ENCODE results near the gene FLT3LG.

The FLT3LG gene

GRCh38 chr19:49497047-49497788, 23.2 kb downstream of the FLT3LG start:
- intact Hi-C loops (cut with DNase I), result no loop called here

GRCh38 chr19:49497789-49498103, 23.7 kb downstream of the FLT3LG start:
- intact Hi-C loops (cut with DNase I), result no loop called here
- DNase-seq, result no peak

More at GRCh38 chr19:49497047-49497788, 23.2 kb downstream of the FLT3LG start:
- DNase-seq, result peak in 35 of 42 donors; percentile 29 to 75 (median 55)

DNA sequence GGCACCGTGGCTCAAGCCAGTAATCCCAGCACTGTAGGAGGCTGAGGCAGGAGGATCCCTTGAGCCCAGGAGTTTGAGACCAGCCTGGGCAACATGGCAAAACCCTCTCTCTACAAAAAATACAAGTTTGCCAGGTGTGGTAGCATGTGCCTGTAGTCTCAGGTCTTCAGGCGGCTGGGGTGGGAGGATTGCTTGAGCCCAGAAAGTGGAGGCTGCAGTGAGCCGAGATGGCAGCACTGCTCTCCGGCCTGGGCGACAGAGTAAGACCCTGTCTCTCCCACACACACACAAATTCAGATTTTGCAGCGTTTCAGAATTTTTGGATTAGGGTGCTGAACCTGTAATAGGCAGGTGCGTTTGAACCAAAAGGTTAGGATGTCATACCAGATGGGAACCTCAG, 24.5 kb downstream of the FLT3LG start:
- intact Hi-C loops (cut with DNase I), result no loop called here

DNA sequence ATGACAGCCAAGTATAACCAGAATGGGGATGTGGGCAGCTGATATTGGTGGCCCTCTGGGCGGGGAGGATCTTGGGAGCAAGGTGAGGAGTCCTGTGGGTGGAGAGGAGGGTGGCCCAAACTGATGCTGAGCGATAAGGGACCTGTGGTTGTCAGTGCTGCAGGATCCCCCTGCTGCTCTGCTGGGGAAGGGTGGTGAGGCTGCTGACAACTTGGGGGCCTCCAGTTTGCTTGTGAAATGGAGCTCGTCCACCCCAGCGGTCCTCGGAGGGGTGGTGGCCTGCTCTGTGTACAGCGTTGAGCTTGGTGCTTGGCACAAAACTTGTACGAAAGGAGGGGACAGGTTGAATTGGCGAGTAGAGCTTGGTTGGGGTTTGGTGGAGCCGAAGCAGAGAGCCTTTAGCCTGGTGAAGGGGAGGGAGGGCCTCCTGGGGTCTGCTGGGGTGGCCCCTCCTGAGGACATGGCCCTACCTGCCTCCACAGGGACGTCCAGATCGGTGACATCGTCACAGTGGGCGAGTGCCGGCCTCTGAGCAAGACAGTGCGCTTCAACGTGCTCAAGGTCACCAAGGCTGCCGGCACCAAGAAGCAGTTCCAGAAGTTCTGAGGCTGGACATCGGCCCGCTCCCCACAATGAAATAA, 25.1 kb downstream of the FLT3LG start:
- DNase-seq, result no peak
- intact Hi-C loops (cut with DNase I), result no loop called here

More for the DNA sequence above, 24.5 kb downstream of the FLT3LG start:
- no peak for DNase-seq

DNA sequence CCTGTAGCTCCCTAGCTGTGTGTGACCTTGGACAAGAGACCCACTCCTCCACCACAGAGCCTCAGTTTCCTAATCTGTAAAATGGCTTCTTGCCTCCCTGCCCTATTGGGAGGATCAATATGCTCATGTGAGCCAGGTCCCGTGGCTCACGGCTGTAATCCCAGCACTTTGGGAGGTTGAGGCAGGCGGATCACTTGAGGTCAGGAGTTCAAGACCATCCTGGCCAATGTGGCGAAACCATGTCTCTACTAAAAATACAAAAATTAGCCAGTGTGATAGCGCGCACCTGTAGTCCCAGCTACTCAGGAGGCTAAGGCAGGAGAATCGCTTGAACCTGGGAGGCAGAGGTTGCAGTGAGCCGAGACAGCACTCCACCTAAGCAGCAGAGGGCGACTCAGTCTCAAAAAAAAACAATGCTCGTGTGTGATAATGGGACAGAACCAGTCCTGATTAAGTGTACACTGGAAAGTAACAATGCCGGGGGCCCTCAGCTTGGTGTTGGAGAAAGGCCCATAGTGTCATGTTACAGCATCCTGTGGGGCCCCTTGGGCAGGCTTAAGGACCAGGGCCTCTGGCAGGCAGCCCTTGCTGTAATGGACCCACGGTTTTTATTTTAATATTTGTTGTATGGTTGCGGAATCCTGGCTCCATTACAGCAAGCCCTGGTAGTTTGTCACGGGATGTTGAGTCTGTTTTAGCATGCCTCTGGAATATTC, 29.0 kb downstream of the FLT3LG start:
- intact Hi-C loops (cut with DNase I), result no loop called here
- DNase-seq, result peak in 2 of 42 donors; percentile 28 to 34

DNA sequence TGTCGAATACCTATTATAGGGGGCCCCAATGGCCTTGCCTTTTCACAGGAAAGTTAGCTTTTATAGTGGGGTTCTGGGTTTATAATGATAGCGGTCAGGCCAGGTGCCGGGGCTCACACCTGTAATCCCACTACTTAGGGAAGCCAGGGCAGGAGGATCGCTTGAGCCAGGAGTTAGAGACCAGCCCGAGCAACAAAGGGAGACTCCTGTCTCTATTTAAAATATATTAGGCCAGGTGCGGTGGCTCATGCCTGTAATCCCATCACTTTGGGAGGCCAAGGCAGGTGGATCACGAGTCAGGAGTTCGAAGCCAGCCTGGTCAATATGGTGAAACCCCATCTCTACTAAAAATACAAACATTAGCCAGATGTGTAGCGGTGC, 29.6 kb downstream of the FLT3LG start:
- DNase-seq, result no peak
- intact Hi-C loops (cut with DNase I), result no loop called here

GRCh38 chr19:49506575-49507105, 32.6 kb downstream of the FLT3LG start:
- intact Hi-C loops (cut with DNase I), result no loop called here
- DNase-seq, result peak in 29 of 42 donors; percentile 32 to 78 (median 49)

DNA sequence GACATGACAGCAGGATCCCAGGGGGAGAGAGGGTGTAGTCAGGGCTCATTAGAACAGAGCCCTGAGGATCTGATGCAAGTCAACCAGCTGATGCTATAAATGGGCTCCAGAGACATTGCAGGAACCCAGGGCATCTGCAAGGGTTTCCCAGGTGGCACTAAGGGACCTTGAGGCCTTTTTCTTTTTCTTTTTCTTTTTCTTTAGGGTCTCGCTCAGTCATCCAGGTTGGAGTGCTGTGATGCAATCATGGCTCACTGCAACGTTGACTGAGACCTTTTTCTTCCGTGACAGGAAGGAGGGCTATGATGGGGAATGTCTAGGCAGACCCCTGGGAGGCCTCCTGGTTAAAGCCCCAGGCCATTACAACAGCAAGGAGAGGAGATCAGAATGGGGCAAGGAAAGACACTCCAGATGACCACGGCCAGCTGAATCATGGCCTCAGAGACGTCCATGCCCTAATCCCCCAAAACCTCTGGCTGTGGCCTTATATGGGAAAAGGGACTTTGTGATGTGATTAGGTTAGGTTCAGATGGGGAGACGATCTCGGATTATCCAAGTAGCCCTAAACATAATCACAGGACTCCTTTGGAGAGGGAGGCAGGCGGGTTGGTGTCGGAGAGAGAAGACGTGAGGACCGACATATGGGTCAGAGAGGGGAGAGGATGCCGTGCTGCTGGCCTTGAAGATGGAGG, 33.9 kb downstream of the FLT3LG start:
- DNase-seq, result no peak
- intact Hi-C loops (cut with DNase I), result no loop called here

DNA sequence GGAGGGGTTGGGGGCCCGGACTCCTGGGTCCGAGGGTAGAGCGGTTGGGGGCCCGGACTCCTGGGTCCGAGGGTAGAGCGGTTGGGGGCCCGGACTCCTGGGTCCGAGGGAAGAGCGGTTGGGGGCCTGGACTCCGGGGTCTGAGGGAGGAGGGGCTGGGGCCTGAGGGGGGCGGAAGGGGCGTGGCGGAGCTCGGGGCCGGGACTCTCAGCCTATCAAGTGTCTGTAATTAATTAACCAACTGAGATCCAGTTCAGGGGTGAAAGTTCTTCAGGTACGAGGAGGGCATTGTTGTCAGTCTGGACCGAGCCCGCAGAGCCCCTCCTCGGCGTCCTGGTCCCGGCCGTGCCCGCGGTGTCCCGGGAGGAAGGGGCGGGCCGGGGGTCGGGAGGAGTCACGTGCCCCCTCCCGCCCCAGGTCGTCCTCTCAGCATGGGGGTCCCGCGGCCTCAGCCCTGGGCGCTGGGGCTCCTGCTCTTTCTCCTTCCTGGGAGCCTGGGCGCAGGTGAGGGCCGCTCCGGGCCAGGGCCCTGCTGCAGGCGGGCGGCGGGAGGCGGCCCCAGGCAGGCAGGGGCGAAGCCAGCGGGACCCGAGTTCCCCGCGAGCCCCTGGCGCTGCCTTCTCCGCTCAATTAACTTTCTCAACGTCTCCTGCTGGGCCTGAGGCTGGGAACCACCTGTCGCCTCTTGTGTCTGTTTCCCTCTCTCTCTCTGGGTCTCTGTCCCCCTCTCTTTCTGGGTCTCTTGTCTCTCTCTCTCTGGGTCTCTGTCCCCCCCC, 39.1 kb downstream of the FLT3LG start:
- DNase-seq, result peak in 2 of 42 donors; percentile 21
- intact Hi-C loops (cut with DNase I), result no loop called here

DNA sequence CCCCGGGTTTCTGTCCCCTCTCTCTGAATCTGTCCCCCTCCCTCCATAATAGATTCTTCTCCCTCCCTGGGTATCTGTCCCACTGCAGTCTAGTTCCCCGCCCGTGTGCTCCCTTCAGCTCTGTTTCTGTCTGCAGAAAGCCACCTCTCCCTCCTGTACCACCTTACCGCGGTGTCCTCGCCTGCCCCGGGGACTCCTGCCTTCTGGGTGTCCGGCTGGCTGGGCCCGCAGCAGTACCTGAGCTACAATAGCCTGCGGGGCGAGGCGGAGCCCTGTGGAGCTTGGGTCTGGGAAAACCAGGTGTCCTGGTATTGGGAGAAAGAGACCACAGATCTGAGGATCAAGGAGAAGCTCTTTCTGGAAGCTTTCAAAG, 39.7 kb downstream of the FLT3LG start:
- intact Hi-C loops (cut with DNase I), result no loop called here
- DNase-seq, result no peak

- intact Hi-C loops (cut with DNase I), result no loop called here
- no peak for DNase-seq
These were observed 40.1 kb downstream of the FLT3LG start for GRCh38 chr19:49514151-49514550.

DNA sequence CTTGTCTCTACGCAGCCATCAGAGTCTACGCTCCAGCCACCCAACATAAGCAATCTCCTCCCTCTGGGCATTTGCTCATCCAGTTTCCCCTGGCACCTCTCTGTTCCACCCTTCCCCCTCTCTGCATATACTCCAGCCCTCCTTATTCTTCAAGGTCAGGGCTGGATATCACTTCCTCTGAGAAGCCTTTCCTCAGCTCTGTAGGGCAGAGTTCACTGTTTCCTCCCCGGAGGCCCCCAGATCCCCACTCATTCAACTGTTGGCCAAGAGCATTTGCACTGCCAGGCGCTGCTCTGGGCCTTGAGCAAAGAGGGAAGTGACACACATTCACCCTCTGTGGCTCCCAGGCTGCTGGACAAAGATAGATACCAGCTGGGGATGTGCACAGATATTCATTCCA, 41.8 kb downstream of the FLT3LG start:
- peak in 23 of 42 donors; percentile 26 to 68 (median 41) for DNase-seq
- intact Hi-C loops (cut with DNase I), result no loop called here

DNA sequence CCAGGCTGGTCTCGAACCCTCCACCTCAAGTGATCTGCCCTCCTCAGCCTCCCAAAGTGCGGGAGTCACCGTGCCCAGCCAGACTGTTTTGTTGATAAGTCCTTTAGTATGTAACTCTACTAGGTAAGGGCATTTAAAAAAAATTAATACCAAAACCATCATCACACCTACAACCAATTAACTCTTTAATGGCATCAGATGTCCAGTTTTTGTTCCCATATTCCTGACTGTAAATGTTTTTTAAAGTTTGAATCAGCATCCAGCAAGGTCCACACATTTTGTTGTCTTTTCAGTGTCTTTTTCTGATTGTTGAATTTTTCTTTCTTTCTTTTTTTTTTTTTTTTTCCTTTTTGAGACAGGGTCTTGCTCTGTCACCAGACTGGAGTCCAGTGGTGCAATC, 44.0 kb downstream of the FLT3LG start:
- intact Hi-C loops (cut with DNase I), result no loop called here

GRCh38 chr19:49520705-49521319, 46.8 kb downstream of the FLT3LG start:
- intact Hi-C loops (cut with DNase I), result no loop called here
- peak in 16 of 42 donors; percentile 19 to 66 (median 38) for DNase-seq

More for the DNA sequence above, 44.0 kb downstream of the FLT3LG start:
- DNase-seq, result no peak

GRCh38 chr19:49524812-49525455, 50.9 kb downstream of the FLT3LG start:
- no peak for DNase-seq
- intact Hi-C loops (cut with DNase I), result no loop called here

DNA sequence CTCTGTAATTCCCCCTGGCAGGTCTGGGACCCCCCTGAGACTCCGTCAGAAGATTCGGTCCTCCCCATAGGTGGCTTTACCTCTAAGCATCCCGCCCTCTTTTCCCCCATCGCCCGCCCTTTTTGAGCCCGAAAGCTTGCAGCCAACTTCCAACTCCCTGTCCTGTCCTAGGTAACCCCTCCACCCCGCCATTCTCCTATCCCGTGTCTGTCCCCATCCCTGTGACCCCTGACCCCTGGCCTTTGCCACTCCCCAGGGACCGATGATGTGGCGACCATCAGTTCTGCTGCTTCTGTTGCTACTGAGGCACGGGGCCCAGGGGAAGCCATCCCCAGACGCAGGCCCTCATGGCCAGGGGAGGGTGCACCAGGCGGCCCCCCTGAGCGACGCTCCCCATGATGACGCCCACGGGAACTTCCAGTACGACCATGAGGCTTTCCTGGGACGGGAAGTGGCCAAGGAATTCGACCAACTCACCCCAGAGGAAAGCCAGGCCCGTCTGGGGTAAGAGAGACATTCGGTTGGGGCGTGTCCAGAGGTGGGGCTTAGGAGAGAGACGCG, 54.3 kb downstream of the FLT3LG start:
- DNase-seq, result no peak
- intact Hi-C loops (cut with DNase I), result no loop called here

DNA sequence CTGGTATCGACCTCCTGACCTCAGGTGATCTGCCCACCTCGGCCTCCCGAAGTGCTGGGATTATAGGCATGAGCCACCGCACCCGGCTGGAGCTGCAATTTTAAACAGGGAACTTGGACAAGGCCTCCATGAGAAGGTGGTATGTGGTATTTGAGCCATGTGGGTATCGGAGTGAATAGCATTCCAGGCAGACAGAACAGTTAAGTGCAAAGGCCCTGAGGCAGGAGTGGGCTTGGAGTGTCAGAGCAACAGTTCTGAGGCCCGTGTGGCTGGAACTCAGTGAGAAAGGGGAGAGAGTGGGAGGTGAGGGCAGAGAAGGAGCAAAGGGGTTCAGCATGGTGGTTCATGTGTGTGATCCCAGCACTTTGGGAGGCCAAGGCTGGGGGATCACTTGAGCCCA, 56.7 kb downstream of the FLT3LG start:
- DNase-seq, result no peak
- intact Hi-C loops (cut with DNase I), result no loop called here

Data from head of caudate nucleus (tissue), 42 donors.